Ascending aorta (tissue), 2 donors: Measurements from ENCODE around the gene P2RX6. TPM values are rescaled to one million over a fixed set of nuclear protein-coding genes. Genes with fewer than 3 reads are reported as not detected.

Source experiments
- DNase-seq, 2 donors: peaks; one replicate each; pipeline ENCODE4 v3.0.0-alpha.2; 2019; ENCODE audit warnings: low spot score in 2 of 2
- H3K27ac ChIP-seq, 2 donors: fragments of 200-600 bp; sonication (generic); one replicate each; pipeline ENCODE4 v1.5.1; 2016 to 2017; ENCODE audit warnings: mild to moderate bottlenecking in 1 of 2
- H3K27me3 ChIP-seq: fragments of 200-600 bp; sonication (generic); one replicate; pipeline ENCODE4 v1.5.1; 2017
- H3K36me3 ChIP-seq, 2 donors: fragments of 200-600 bp; sonication (generic); one replicate each; pipeline ENCODE4 v1.5.1; 2016
- H3K4me1 ChIP-seq, 2 donors: fragments of 200-600 bp; sonication (generic); one replicate each; pipeline ENCODE4 v1.5.1; 2016 to 2017; ENCODE audit warnings: mild to moderate bottlenecking in 1 of 2
- H3K4me3 ChIP-seq, 2 donors: fragments of 200-600 bp; sonication (generic); one replicate each; pipeline ENCODE4 v1.5.1; 2016 to 2017; ENCODE audit warnings: mild to moderate bottlenecking in 1 of 2
- H3K9me3 ChIP-seq, 2 donors: fragments of 200-600 bp; sonication (generic); one replicate each; pipeline ENCODE4 v1.5.1; 2016
- CTCF ChIP-seq, 3 experiments: fragments of 200-600 bp in 2 of 3; fragments of 450-650 bp in 1 of 3; sonication (generic) in 2 of 3; IDR thresholded peaks; one replicate each; pipeline ENCODE4 v1.5.1; 2016 to 2019; ENCODE audit warnings: antibody characterized with exemption in 3 of 3, mild to moderate bottlenecking in 1 of 3, moderate library complexity in 1 of 3
- intact Hi-C: fragments of 100-400 bp; cut with DNase I; formaldehyde crosslinking; loops from one replicate; pipeline ENCODE4 v1.15.1; 2023
- total RNA-seq: library from RNA; depleted of rRNA; stranded (reverse); fragments of >200 nt; gene quantifications from one replicate; pipeline ENCODE4 v1.1.0, GENCODE V29; 2016

Gene P2RX6
- total RNA-seq, 1 donor from 2014 or later: not detected

- no peaks in the 10 kb centered on the region for H3K9me3 ChIP-seq
- intact Hi-C loops: no loop called here
- no peak overlapping the region for H3K4me3 ChIP-seq
- H3K4me1 ChIP-seq: peaks cover 11 to 21% of the 10 kb centered on the region in 2 donors
- H3K27ac ChIP-seq: no peak overlapping the region
- no peaks in the 10 kb centered on the region for H3K36me3 ChIP-seq
- TF ChIP-seq CTCF (IDR thresholded peaks at IDR 0.05): no peak
- H3K27me3 ChIP-seq: no peaks in the 10 kb centered on the region
- no peak for DNase-seq
These were observed 36.5 kb upstream of the P2RX6 start for GRCh38 chr22:20978419-20978818.

GRCh38 chr22:20979243-20979809, 35.6 kb upstream of the P2RX6 start:
- Histone ChIP-seq H3K4me3 (peak overlapping the region in 1 of 2 donors; percentile 27), H3K4me1 (peaks cover 11 to 23% of the 10 kb centered on the region in 2 donors), H3K36me3 (no peaks in the 10 kb centered on the region), H3K9me3 (no peaks in the 10 kb centered on the region), H3K27me3 (no peaks in the 10 kb centered on the region), H3K27ac (no peak overlapping the region)
- no peak for TF ChIP-seq CTCF (IDR thresholded peaks at IDR 0.05)
- intact Hi-C loops: no loop called here
- DNase-seq: peak; percentile 26 to 80

GRCh38 chr22:20979940-20980453, 35.0 kb upstream of the P2RX6 start:
- Histone ChIP-seq H3K36me3 (no peaks in the 10 kb centered on the region), H3K27ac (no peak overlapping the region), H3K9me3 (no peaks in the 10 kb centered on the region), H3K27me3 (no peaks in the 10 kb centered on the region), H3K4me3 (peak overlapping the region in 1 of 2 donors; percentile 27), H3K4me1 (peaks cover 11 to 23% of the 10 kb centered on the region in 2 donors)
- no peak for TF ChIP-seq CTCF (IDR thresholded peaks at IDR 0.05)
- intact Hi-C loops: loop anchor here (5.0 to 10.0 kb wide), 2 partner anchors 37 to 665 kb away; partner anchors contain the start of genes P2RX6 and SDF2L1
- DNase-seq: no peak

- no peaks in the 10 kb centered on the region for H3K9me3 ChIP-seq
- no peak for TF ChIP-seq CTCF (IDR thresholded peaks at IDR 0.05)
- DNase-seq: no peak
- peaks cover 2 to 3% of the 10 kb centered on the region in 2 donors for H3K36me3 ChIP-seq
- intact Hi-C loops: loop anchor here (5.0 to 10.0 kb wide), 2 partner anchors 37 to 664 kb away; partner anchors contain the start of genes P2RX6 and SDF2L1
- no peak overlapping the region for H3K27ac ChIP-seq
- H3K27me3 ChIP-seq: no peaks in the 10 kb centered on the region
- no peak overlapping the region for H3K4me3 ChIP-seq
- H3K4me1 ChIP-seq: peaks cover 11 to 23% of the 10 kb centered on the region in 2 donors
These were observed 34.4 kb upstream of the P2RX6 start for GRCh38 chr22:20980523-20980922.

GRCh38 chr22:20980938-20981722, 33.8 kb upstream of the P2RX6 start:
- intact Hi-C loops: loop anchor here (1.0 to 10.0 kb wide), 3 partner anchors 36 to 664 kb away; partner anchors contain the start of genes CRKL, P2RX6 and SDF2L1
- peaks cover 11 to 23% of the 10 kb centered on the region in 2 donors for H3K4me1 ChIP-seq
- H3K27ac ChIP-seq: peak overlapping the region; percentile 73 to 85
- no peaks in the 10 kb centered on the region for H3K27me3 ChIP-seq
- peak overlapping the region; percentile 74 to 90 for H3K4me3 ChIP-seq
- H3K9me3 ChIP-seq: no peaks in the 10 kb centered on the region
- H3K36me3 ChIP-seq: peaks cover 7 to 8% of the 10 kb centered on the region in 2 donors
- no peak for TF ChIP-seq CTCF (IDR thresholded peaks at IDR 0.05)
- DNase-seq: no peak
